HEK293 (cell line): Measurements from ENCODE around the gene PRKD1.
A peak's percentile ranks its signal among the peaks of the same experiment; 100 is the strongest.

Source experiments
- CTCF ChIA-PET: fragments of 350-600 bp; formaldehyde crosslinking; extraction: SDS; loops from one replicate; lab custom pipeline; 2021; ENCODE audit warnings: antibody characterized with exemption; lab: Yijun Ruan, JAX
- POLR2A ChIA-PET: fragments of 300-600 bp; formaldehyde crosslinking; extraction: SDS; loops from one replicate; lab custom pipeline; 2020; ENCODE audit warnings: antibody characterized with exemption, inconsistent platforms; lab: Yijun Ruan, JAX
- H3K27ac ChIP-seq: fragments of 200-500 bp; sonication (Bioruptor generic); 2 replicates; pipeline ENCODE4 v1.5.1; 2014; ENCODE audit warnings: low read depth, low read length, control low read depth, inconsistent platforms; ENCODE audit errors: extremely low read depth
- H3K36me3 ChIP-seq, 2 experiments: fragments of 200-500 bp in 1 of 2; sonication (Bioruptor generic) in 1 of 2; 1 replicate in 1 of 2; 2 replicates in 1 of 2; pipeline ENCODE4 v1.5.1; 2014 to 2017; ENCODE audit warnings: inconsistent platforms in 2 of 2, low read length in 2 of 2; ENCODE audit not compliant: control insufficient read depth in 2 of 2, insufficient read depth in 1 of 2
- H3K4me1 ChIP-seq: fragments of 200-500 bp; sonication (Bioruptor generic); 2 replicates; pipeline ENCODE4 v1.5.1; 2014; ENCODE audit warnings: mild to moderate bottlenecking, low read length, inconsistent platforms; ENCODE audit not compliant: control insufficient read depth, insufficient read depth
- H3K4me3 ChIP-seq: 2 replicates; pipeline ENCODE4 v1.5.1; 2011; ENCODE audit warnings: low read depth, mild to moderate bottlenecking, control low read depth, low read length, moderate library complexity
- H3K9me3 ChIP-seq: fragments of 200-500 bp; sonication (Bioruptor generic); 2 replicates; pipeline ENCODE4 v1.5.1; 2014; ENCODE audit warnings: low read depth, low read length, inconsistent platforms; ENCODE audit not compliant: control insufficient read depth, insufficient read depth
- EGR2 ChIP-seq: fragments of 450-650 bp; formaldehyde crosslinking; IDR thresholded peaks from 2 replicates; pipeline ENCODE4 v1.5.1; 2016; ENCODE audit warnings: low read depth, missing biosample characterization, missing genetic modification characterization
- FEZF1 ChIP-seq: fragments of 450-650 bp; formaldehyde crosslinking; IDR thresholded peaks from 2 replicates; pipeline ENCODE4 v1.5.1; 2016; ENCODE audit warnings: missing biosample characterization, missing genetic modification characterization
- HIC1 ChIP-seq: fragments of 450-650 bp; formaldehyde crosslinking; IDR thresholded peaks from 2 replicates; pipeline ENCODE4 v1.5.1; 2016; ENCODE audit warnings: missing biosample characterization, missing genetic modification characterization
- KLF7 ChIP-seq: fragments of 450-650 bp; formaldehyde crosslinking; IDR thresholded peaks from 2 replicates; pipeline ENCODE4 v1.5.1; 2016; ENCODE audit warnings: missing biosample characterization, missing genetic modification characterization, borderline replicate concordance
- PRDM6 ChIP-seq: fragments of 450-650 bp; formaldehyde crosslinking; IDR thresholded peaks from 2 replicates; pipeline ENCODE4 v1.5.1; 2017; ENCODE audit warnings: missing biosample characterization, missing genetic modification characterization
- SALL2 ChIP-seq: fragments of 450-650 bp; formaldehyde crosslinking; IDR thresholded peaks from 2 replicates; pipeline ENCODE4 v1.5.0; 2017; ENCODE audit warnings: missing biosample characterization, mild to moderate bottlenecking, missing genetic modification characterization, borderline replicate concordance
- ZFHX2 ChIP-seq: fragments of 450-650 bp; formaldehyde crosslinking; conservative IDR thresholded peaks from 2 replicates; pipeline ENCODE4 v1.5.1; 2016; ENCODE audit warnings: missing biosample characterization, missing genetic modification characterization
- ZNF138 ChIP-seq: fragments of 450-650 bp; formaldehyde crosslinking; IDR thresholded peaks from 2 replicates; pipeline ENCODE4 v1.5.1; 2016; ENCODE audit warnings: missing biosample characterization, missing genetic modification characterization, borderline replicate concordance
- ZNF175 ChIP-seq: fragments of 450-650 bp; formaldehyde crosslinking; IDR thresholded peaks from 2 replicates; pipeline ENCODE4 v1.5.1; 2016; ENCODE audit warnings: missing biosample characterization, missing genetic modification characterization
- ZNF19 ChIP-seq: fragments of 450-650 bp; formaldehyde crosslinking; IDR thresholded peaks from 2 replicates; pipeline ENCODE4; 2016; ENCODE audit warnings: missing biosample characterization, missing genetic modification characterization, low read depth
- ZNF292 ChIP-seq: fragments of 450-650 bp; formaldehyde crosslinking; IDR thresholded peaks from 2 replicates; pipeline ENCODE4 v1.5.1; 2016; ENCODE audit warnings: low read depth, missing biosample characterization, missing genetic modification characterization, borderline replicate concordance
- ZNF302 ChIP-seq: fragments of 450-650 bp; formaldehyde crosslinking; IDR thresholded peaks from 2 replicates; pipeline ENCODE4 v1.5.1; 2016; ENCODE audit warnings: missing biosample characterization, missing genetic modification characterization, low read depth
- ZNF513 ChIP-seq: fragments of 450-650 bp; IDR thresholded peaks from 2 replicates; pipeline ENCODE4 v1.5.1; 2018; ENCODE audit warnings: missing biosample characterization, missing genetic modification characterization
- ZSCAN5A ChIP-seq: fragments of 450-650 bp; formaldehyde crosslinking; IDR thresholded peaks from 2 replicates; pipeline ENCODE4 v1.5.1; 2016; ENCODE audit warnings: missing biosample characterization, missing genetic modification characterization

The PRKD1 gene

GRCh38 chr14:29822430-29822709 is 105.3 kb downstream of the PRKD1 start:
- Histone ChIP-seq H3K27ac (no peak overlapping the region), H3K4me1 (peaks cover 18% of the 10 kb centered on the region), H3K4me3 (no peak overlapping the region), H3K9me3 (no peaks in the 10 kb centered on the region), H3K36me3 (no peaks in the 10 kb centered on the region)
- POLR2A ChIA-PET = no interaction called here
- CTCF ChIA-PET = no interaction called here
- no peak for TF ChIP-seq PRDM6
- TF ChIP-seq FEZF1 (tag by site-specific recombination) = 0 out of 2 replicates have a peak, but pooled peaks have one; percentile 16

DNA sequence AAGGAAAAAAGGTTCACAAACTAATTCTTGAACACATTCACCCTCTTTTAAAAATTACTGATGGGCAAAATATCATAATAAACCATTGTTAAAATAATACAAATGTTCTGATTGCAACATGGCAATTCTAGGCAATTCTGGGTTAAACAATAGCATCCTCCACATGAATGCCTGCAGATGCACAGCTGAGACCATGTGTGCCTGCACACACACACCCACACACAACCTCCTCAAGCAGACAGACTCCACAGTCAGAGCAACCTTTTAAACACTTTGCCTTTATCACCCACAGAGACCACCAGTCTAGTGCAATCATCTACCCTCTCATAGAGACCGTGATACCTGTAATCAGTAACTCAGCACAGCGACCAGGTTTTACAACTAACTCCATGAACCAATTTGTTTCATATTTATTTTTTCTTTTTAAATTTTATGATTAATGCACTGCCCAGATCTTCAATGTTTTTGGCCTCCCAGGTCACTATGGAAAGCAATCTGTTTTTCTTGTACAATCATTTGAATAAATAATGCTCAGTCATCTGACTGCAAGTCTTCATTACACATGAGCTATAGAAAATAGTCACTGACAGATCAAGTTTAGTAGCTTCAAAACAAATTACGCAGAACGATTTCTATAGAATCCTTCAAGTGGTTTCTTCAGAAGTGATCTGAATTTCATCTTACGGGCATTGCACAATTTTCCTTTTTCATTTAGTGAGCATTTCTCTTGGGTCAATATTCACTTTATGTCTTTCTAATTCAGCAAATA is 105.8 kb downstream of the PRKD1 start:
- TF ChIP-seq ZNF19 (tag by site-specific recombination) (no peak), ZNF175 (tag by site-specific recombination) (no peak), EGR2 (tag by site-specific recombination) (peak; percentile 79), ZNF513 (tag by site-specific recombination) (no peak), ZFHX2 (tag by site-specific recombination) (peak; percentile 87), HIC1 (tag by site-specific recombination) (no peak), ZNF302 (tag by site-specific recombination) (no peak), PRDM6 (peak; percentile 49)
- Histone ChIP-seq H3K4me3 (no peak overlapping the region), H3K9me3 (no peaks in the 10 kb centered on the region), H3K36me3 (no peaks in the 10 kb centered on the region), H3K4me1 (peaks cover 18% of the 10 kb centered on the region), H3K27ac (no peak overlapping the region)
- CTCF ChIA-PET = interaction anchor here (0.5 kb wide), 1 partner anchor 35 kb away, joined by 3 read pairs; no protein-coding TSS in a partner anchor
- POLR2A ChIA-PET = no interaction called here

GRCh38 chr14:29821242-29821641 is 106.4 kb downstream of the PRKD1 start:
- POLR2A ChIA-PET = no interaction called here

More at GRCh38 chr14:29821242-29821641, 106.4 kb downstream of the PRKD1 start:
- Histone ChIP-seq H3K4me3 (no peak overlapping the region), H3K27ac (no peak overlapping the region), H3K36me3 (no peaks in the 10 kb centered on the region), H3K4me1 (peaks cover 18% of the 10 kb centered on the region), H3K9me3 (no peaks in the 10 kb centered on the region)
- TF ChIP-seq SALL2 (tag by site-specific recombination) (no peak), KLF7 (tag by site-specific recombination) (no peak), ZNF138 (tag by site-specific recombination) (no peak), ZNF292 (tag by site-specific recombination) (no peak), ZSCAN5A (tag by site-specific recombination) (no peak)
- CTCF ChIA-PET = no interaction called here
